Transverse colon (tissue), 4 donors: ENCODE results near the gene MAS1. TPM values are rescaled to one million over a fixed set of nuclear protein-coding genes. Genes with fewer than 3 reads are reported as not detected.

Experiments used
- DNase-seq: peaks from one replicate; pipeline ENCODE4 v3.0.0-alpha.2; 2019
- H3K27ac ChIP-seq, 4 donors: fragments of 200-600 bp; sonication (generic); 2 replicates each; pipeline ENCODE4 v1.5.1; 2016 to 2018; ENCODE audit warnings: inconsistent platforms in 4 of 4
- H3K27me3 ChIP-seq: fragments of 200-600 bp; sonication (generic); 2 replicates; pipeline ENCODE4 v1.5.1; 2017; ENCODE audit warnings: inconsistent platforms
- H3K36me3 ChIP-seq, 4 donors: fragments of 200-600 bp; sonication (generic); 2 replicates each; pipeline ENCODE4 v1.5.1; 2017 to 2019; ENCODE audit warnings: inconsistent platforms in 4 of 4
- H3K4me1 ChIP-seq, 4 donors: fragments of 200-600 bp; sonication (generic); 2 replicates each; pipeline ENCODE4 v1.5.1; 2017 to 2020; ENCODE audit warnings: inconsistent platforms in 4 of 4
- H3K4me3 ChIP-seq, 4 donors: fragments of 200-600 bp; sonication (generic); 1 replicate in 1 of 4; 2 replicates in 3 of 4; pipeline versions ENCODE4 v1.5.1 to v1.6.1; 2017 to 2019; ENCODE audit warnings: inconsistent platforms in 4 of 4
- H3K9me3 ChIP-seq, 2 donors: fragments of 200-600 bp; sonication (generic); 2 replicates each; pipeline ENCODE4 v1.5.1; 2017 to 2019; ENCODE audit warnings: inconsistent platforms in 2 of 2
- EP300 ChIP-seq: sonication (generic); formaldehyde crosslinking; IDR thresholded peaks from one replicate; pipeline ENCODE4 v1.6.1; 2017; ENCODE audit warnings: antibody characterized with exemption, low read depth
- POLR2A ChIP-seq: fragments of 450-650 bp; IDR thresholded peaks from one replicate; pipeline ENCODE4 v1.6.1; 2016; ENCODE audit warnings: antibody characterized with exemption, mild to moderate bottlenecking, moderate library complexity
- POLR2AphosphoS5 ChIP-seq, 3 donors: sonication (generic); formaldehyde crosslinking; IDR thresholded peaks; one replicate each; pipeline ENCODE4 v1.6.1; 2016; ENCODE audit warnings: antibody characterized with exemption in 3 of 3
- WGBS, 2 donors: methylation state at CpG; one replicate each; pipeline ENCODE4 v1.1.5; 2018; ENCODE audit warnings: low coverage in 1 of 2; 5-methylcytosine and 5-hydroxymethylcytosine counted together
- in situ Hi-C, 4 donors: fragments of 200-750 bp; cut with MboI; loops; one replicate each; pipeline versions ENCODE4 v1.15.0 to v1.15.1; 2017; ENCODE audit warnings: low sequenced_read_pairs in 3 of 4, low pct_ligation_motif_present in 1 of 4, low pct_unique_long_range_greater_than_20kb in 1 of 4
- intact Hi-C: fragments of 100-400 bp; cut with DNase I; formaldehyde crosslinking; loops from one replicate; pipeline ENCODE4 v1.15.1; 2023; ENCODE audit warnings: low total_unique reads
- total RNA-seq, 4 donors: library from RNA; depleted of rRNA; stranded (reverse); fragments of >200 nt; gene quantifications; one replicate each; pipeline ENCODE4 v1.1.0, GENCODE V29; 2016
- TF ChIP-seq, protein P1 (sequence below), 5 experiments: fragments of 200-600 bp in 3 of 5; fragments of 450-650 bp in 2 of 5; sonication (generic) in 3 of 5; IDR thresholded peaks; 1 replicate in 2 of 5; 2 replicates in 3 of 5; pipeline ENCODE4 v1.5.1; 2016 to 2017; ENCODE audit warnings: antibody characterized with exemption in 5 of 5, inconsistent platforms in 3 of 5, mild to moderate bottlenecking in 2 of 5, moderate library complexity in 1 of 5

The MAS1 gene
- total RNA-seq, 4 donors from 2014 or later, result not detected

DNA sequence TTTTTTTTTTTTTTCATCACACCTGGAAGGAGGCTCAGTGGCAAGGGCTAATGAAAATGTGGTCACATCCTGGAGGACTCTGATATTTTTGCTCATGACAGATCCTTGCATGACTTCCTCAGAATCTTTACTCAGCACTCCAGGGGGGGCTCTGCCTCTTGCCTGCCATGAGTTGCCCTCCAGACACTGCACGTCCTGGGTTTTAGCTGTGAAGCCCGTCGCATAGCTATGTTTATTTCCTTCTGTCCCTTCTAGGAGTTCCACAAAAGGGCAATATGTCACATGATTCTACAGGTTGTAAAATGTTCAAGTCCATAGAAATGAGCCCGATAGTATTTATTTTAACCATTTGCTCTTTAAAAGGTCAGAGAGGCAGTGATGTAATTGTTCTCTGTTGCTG, 18.2 kb downstream of the MAS1 start:
- no peaks in the 10 kb centered on the region for H3K36me3 ChIP-seq
- H3K27ac ChIP-seq, result no peak overlapping the region
- in situ Hi-C loops (no loop called here), intact Hi-C loops (no loop called here)
- no peaks in the 10 kb centered on the region for H3K9me3 ChIP-seq
- no peak overlapping the region for H3K4me3 ChIP-seq
- no peaks in the 10 kb centered on the region for H3K4me1 ChIP-seq
- DNase-seq, result no peak
- H3K27me3 ChIP-seq, result no peaks in the 10 kb centered on the region
- TF ChIP-seq POLR2A (no peak), POLR2AphosphoS5 (IDR thresholded peaks at IDR 0.05) (no peak), EP300 (no peak)
- TF ChIP-seq, protein P1, sequence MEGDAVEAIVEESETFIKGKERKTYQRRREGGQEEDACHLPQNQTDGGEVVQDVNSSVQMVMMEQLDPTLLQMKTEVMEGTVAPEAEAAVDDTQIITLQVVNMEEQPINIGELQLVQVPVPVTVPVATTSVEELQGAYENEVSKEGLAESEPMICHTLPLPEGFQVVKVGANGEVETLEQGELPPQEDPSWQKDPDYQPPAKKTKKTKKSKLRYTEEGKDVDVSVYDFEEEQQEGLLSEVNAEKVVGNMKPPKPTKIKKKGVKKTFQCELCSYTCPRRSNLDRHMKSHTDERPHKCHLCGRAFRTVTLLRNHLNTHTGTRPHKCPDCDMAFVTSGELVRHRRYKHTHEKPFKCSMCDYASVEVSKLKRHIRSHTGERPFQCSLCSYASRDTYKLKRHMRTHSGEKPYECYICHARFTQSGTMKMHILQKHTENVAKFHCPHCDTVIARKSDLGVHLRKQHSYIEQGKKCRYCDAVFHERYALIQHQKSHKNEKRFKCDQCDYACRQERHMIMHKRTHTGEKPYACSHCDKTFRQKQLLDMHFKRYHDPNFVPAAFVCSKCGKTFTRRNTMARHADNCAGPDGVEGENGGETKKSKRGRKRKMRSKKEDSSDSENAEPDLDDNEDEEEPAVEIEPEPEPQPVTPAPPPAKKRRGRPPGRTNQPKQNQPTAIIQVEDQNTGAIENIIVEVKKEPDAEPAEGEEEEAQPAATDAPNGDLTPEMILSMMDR (IDR thresholded peaks at IDR 0.05), result no peak
- 0 to 27% methylated on average over 1 to 4 of the region's 4 CpGs for WGBS, 2 donors

DNA sequence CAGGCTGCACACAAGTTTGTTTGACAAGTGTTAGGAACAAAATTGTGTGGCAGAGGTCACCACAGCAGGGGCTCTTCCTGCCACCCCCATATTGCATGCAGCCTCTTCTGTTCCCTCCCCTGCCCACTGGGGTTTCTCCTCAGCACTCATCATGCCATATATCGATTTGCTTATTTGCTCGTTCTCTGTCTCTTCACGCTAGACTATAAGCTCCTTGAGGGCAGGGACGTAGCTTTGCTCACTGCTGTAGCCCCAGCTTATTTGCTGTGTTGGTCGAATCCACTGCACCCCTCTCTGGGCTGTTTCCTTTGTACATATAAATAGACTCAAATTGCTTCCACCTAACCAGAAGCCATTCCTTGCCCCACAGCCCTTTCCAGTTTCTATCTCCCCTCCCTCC, 19.6 kb downstream of the MAS1 start:
- no peak for TF ChIP-seq EP300
- TF ChIP-seq, protein P1 (IDR thresholded peaks at IDR 0.05), result no peak
- TF ChIP-seq POLR2AphosphoS5 (IDR thresholded peaks at IDR 0.05), result no peak
- no peak for TF ChIP-seq POLR2A
- intact Hi-C loops, result no loop called here
- no peak for DNase-seq
- Histone ChIP-seq H3K4me3 (no peak overlapping the region), H3K27me3 (no peaks in the 10 kb centered on the region), H3K9me3 (no peaks in the 10 kb centered on the region), H3K36me3 (no peaks in the 10 kb centered on the region), H3K27ac (no peak overlapping the region), H3K4me1 (no peaks in the 10 kb centered on the region)
- in situ Hi-C loops, result no loop called here
- 82 to 92% methylated on average over 5 of the region's 5 CpGs for WGBS, 2 donors

DNA sequence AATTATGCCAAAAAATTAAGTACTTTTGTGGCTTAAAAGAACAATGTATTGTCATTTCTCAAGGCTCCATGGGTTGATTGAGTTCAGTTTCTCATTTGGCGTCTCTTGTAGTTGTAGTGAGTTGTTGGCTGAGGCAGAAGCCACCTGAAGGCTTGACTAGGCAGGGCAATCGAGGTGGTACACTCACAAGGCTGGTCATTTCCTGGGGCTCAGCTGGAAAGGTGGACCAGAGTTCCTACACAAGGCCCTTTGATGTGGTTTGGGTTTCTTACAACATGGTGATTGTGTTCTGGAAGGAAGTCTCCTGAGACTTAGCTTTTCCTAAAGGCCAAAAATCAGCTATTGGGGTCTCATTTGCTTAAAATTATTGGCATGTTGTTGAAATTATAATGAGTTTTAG, 22.6 kb downstream of the MAS1 start:
- no peak overlapping the region for H3K4me3 ChIP-seq
- no peak for DNase-seq
- no peaks in the 10 kb centered on the region for H3K9me3 ChIP-seq
- no peaks in the 10 kb centered on the region for H3K27me3 ChIP-seq
- intact Hi-C loops, result no loop called here
- 69 to 100% methylated on average over 1 to 2 of the region's 2 CpGs for WGBS, 2 donors
- in situ Hi-C loops, result no loop called here
- H3K36me3 ChIP-seq, result no peaks in the 10 kb centered on the region
- no peaks in the 10 kb centered on the region for H3K4me1 ChIP-seq
- no peak for TF ChIP-seq EP300
- no peak for TF ChIP-seq POLR2AphosphoS5 (IDR thresholded peaks at IDR 0.05)
- H3K27ac ChIP-seq, result no peak overlapping the region

DNA sequence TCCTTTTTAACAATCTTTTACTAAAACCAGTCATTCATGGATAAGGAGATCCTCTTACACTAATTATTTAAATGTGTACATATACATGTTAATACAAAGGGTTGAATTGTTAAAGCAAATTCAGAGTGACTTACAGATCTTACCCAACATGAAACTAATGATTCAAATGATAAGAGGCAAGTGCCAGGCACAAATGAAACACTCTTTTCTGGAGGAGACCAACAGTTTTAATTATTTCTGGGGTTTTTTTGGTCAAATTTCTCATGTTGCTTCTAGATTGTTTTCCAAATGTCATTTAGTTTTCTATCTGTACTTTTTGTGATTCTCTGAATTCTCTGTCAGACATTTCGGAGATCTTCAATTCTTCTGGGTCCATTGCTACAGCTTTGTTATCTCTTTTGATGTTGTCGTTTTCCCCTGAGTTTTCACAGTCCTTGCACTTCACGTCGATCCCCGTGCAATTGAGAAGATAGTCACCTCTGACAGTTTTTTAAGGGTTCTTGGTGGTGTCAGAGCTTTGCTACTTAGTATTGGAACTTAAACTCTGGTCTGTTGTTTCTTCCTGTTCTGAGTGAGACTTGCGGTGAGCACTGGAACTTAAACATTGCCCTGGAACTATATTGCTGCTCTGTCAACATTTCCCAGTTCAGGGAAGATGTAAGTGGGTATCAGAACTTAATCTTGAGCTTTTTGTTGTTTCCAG, 23.2 kb downstream of the MAS1 start:
- DNase-seq, result no peak
- Histone ChIP-seq H3K27ac (no peak overlapping the region), H3K36me3 (no peaks in the 10 kb centered on the region), H3K4me3 (no peak overlapping the region), H3K27me3 (no peaks in the 10 kb centered on the region), H3K4me1 (no peaks in the 10 kb centered on the region), H3K9me3 (no peaks in the 10 kb centered on the region)
- in situ Hi-C loops (no loop called here), intact Hi-C loops (no loop called here)
- TF ChIP-seq EP300 (no peak), POLR2A (no peak), POLR2AphosphoS5 (IDR thresholded peaks at IDR 0.05) (no peak)
- TF ChIP-seq, protein P1 (IDR thresholded peaks at IDR 0.05), result no peak
- WGBS, 2 donors, result 71 to 81% methylated on average over 6 of the region's 6 CpGs

DNA sequence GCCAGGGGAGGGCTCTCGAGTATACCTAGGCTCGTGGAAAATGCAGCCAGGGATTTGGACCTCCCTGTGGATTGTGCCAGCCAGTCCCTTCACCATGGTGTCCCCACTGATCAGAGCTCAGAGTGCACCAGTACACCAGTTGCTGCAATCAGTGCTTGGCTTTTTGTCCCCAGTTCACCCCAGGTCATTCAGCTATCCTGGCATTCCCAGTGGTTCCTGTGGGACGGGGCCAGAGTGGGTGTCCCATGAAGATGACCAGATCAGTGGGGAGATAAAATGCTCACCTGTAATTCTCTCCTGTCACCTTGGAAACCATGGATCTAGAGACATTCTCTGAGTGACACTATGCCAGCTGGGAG, 23.8 kb downstream of the MAS1 start:
- Histone ChIP-seq H3K27me3 (no peaks in the 10 kb centered on the region), H3K36me3 (no peaks in the 10 kb centered on the region), H3K27ac (no peak overlapping the region), H3K9me3 (no peaks in the 10 kb centered on the region), H3K4me3 (no peak overlapping the region), H3K4me1 (no peaks in the 10 kb centered on the region)
- whole genome bisulfite sequencing, 2 donors, result 78% methylated on average over 3 of the region's 3 CpGs; no CpG with 5 or more reads in 1 of the 2 donors
- TF ChIP-seq POLR2A, result no peak
- no peak for TF ChIP-seq POLR2AphosphoS5 (IDR thresholded peaks at IDR 0.05)
- TF ChIP-seq EP300, result no peak
- in situ Hi-C loops (no loop called here), intact Hi-C loops (no loop called here)
- no peak for DNase-seq
